Dedifferentiated amniotic fluid mesenchymal stem cell (primary cell): ENCODE data around the gene ARHGAP28.

Experiments used
- DNase-seq: peaks from one replicate; pipeline ENCODE4 v3.0.0-alpha.2; 2016; ENCODE audit errors: extremely low spot score

Gene ARHGAP28

GRCh38 chr18:6731222-6731596, 1.7 kb downstream of the ARHGAP28 start:
- DNase-seq = peak; percentile 82

- no peak for DNase-seq
These were observed 3.4 kb downstream of the ARHGAP28 start for GRCh38 chr18:6732952-6733351.

- DNase-seq = no peak
These were observed 4.2 kb downstream of the ARHGAP28 start for GRCh38 chr18:6733758-6734157.

GRCh38 chr18:6734726-6735430, 5.4 kb downstream of the ARHGAP28 start:
- DNase-seq = no peak

GRCh38 chr18:6737833-6738232, 8.3 kb downstream of the ARHGAP28 start:
- DNase-seq = no peak

- no peak for DNase-seq
These were observed 9.1 kb downstream of the ARHGAP28 start for GRCh38 chr18:6738622-6739021.

- DNase-seq = peak; percentile 98
These were observed 11.7 kb downstream of the ARHGAP28 start for GRCh38 chr18:6741232-6741663.

GRCh38 chr18:6741786-6742185, 12.3 kb downstream of the ARHGAP28 start:
- DNase-seq = no peak

GRCh38 chr18:6743999-6744398, 14.5 kb downstream of the ARHGAP28 start:
- DNase-seq = no peak

GRCh38 chr18:6744816-6745455, 15.4 kb downstream of the ARHGAP28 start:
- no peak for DNase-seq

GRCh38 chr18:6745504-6746031, 16.1 kb downstream of the ARHGAP28 start:
- no peak for DNase-seq

GRCh38 chr18:6746386-6746960, 17.0 kb downstream of the ARHGAP28 start:
- no peak for DNase-seq

GRCh38 chr18:6747646-6748045, 18.1 kb downstream of the ARHGAP28 start:
- DNase-seq = peak; percentile 63

- DNase-seq = no peak
These were observed 18.7 kb downstream of the ARHGAP28 start for GRCh38 chr18:6748241-6748640.

GRCh38 chr18:6750411-6750810, 20.9 kb downstream of the ARHGAP28 start:
- DNase-seq = no peak

GRCh38 chr18:6751222-6751621, 21.7 kb downstream of the ARHGAP28 start:
- no peak for DNase-seq

GRCh38 chr18:6752202-6752860, 22.8 kb downstream of the ARHGAP28 start:
- DNase-seq = no peak

GRCh38 chr18:6755107-6755506, 25.6 kb downstream of the ARHGAP28 start:
- no peak for DNase-seq

- no peak for DNase-seq
These were observed 28.4 kb downstream of the ARHGAP28 start for GRCh38 chr18:6757931-6758330.

- DNase-seq = no peak
These were observed 30.1 kb downstream of the ARHGAP28 start for GRCh38 chr18:6759579-6759978.

- no peak for DNase-seq
These were observed 34.0 kb downstream of the ARHGAP28 start for GRCh38 chr18:6763524-6763923.

GRCh38 chr18:6764382-6764781, 34.9 kb downstream of the ARHGAP28 start:
- DNase-seq = no peak
